NCI-H2196 (cell line): ENCODE data around the gene BRD1.
"Not testable (repeated sequence)": the region's sequence is repeated elsewhere in the genome, so short reads cannot be mapped to it uniquely, and the experiment has no call there.

Experiments
- DNase-seq: peaks from one replicate; lab custom pipeline; 2025; ENCODE audit not compliant: unreplicated experiment; lab: John Stamatoyannopoulos, UW

Gene BRD1

GRCh38 chr22:49785046-49785521 lies 42.6 kb downstream of the BRD1 start:
- no peak for DNase-seq

GRCh38 chr22:49784630-49784971 lies 43.1 kb downstream of the BRD1 start:
- DNase-seq: no peak

GRCh38 chr22:49783926-49784629 lies 43.6 kb downstream of the BRD1 start:
- no peak for DNase-seq

DNA sequence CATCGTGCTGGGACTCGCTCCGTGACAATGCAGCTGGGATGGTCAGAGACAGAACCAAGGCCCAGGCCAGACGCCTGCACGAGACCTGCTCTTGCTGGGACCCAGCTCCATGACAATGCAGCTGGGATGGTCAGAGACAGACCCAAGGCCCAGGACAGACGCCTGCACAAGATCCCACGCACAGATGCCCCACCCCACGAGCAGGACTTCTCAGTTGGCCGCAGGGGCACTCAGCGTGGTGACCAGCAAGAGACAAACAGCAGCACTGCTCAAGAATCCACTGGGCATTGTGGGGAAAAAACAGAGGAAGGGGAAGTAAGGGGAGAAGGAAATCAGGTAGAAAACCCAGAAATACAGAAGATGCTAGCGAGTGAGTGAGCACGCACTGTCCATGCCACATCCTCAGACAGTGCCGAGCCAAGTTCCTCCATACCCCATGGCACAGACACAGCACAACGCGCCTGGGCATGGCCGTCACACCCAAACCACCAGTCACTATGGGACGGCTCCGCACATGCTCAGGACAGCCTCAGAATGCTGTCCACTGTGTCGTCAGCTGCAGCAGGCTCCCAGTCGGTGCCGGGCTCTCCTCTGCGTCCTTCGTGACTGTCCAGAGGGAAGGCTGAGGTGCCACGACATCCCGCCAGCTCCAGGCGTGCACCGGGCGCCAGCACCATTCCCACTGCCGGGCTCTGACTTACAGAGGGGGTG lies 44.5 kb downstream of the BRD1 start:
- no peak for DNase-seq

DNA sequence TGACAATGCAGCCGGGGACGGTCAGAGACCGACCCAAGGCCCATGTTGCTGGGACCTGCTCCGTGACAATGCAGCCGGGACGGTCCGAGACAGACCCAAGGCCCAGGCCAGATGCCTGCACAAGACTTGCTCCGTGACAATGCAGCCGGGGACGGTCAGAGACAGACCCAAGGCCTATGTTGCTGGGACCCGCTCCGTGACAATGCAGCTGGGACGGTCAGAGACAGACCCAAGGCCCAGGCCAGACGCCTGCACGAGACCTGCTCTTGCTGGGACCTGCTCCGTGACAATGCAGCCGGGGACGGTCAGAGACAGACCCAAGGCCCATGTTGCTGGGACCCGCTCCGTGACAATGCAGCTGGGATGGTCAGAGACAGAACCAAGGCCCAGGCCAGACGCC lies 45.8 kb downstream of the BRD1 start:
- DNase-seq: not testable (repeated sequence)

- DNase-seq: no peak
These were observed 46.3 kb downstream of the BRD1 start for GRCh38 chr22:49781289-49781782.

GRCh38 chr22:49780698-49781288 lies 46.9 kb downstream of the BRD1 start:
- no peak for DNase-seq

- no peak for DNase-seq
These were observed 47.6 kb downstream of the BRD1 start for GRCh38 chr22:49779853-49780697.

DNA sequence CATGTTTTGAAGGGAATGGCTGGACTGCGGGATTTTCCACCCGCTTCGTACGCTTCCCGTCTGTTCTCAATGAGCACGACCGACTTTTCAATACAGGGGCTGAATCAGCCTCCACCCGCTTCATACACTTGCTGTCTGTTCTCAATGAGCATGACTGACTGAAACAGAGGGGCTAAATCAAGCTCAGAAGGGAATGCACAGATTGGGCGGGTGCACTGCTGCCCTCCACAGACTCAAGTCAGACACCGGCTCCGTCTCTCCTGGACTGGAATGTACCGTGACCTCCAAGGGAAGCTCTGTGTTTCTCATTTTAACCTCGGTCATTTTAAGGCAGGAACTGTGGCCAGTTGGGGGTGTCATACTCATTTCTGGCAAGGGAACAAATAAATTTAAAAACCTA lies 48.5 kb downstream of the BRD1 start:
- no peak for DNase-seq

- DNase-seq: no peak
These were observed 50.0 kb downstream of the BRD1 start for GRCh38 chr22:49777569-49778249.

DNA sequence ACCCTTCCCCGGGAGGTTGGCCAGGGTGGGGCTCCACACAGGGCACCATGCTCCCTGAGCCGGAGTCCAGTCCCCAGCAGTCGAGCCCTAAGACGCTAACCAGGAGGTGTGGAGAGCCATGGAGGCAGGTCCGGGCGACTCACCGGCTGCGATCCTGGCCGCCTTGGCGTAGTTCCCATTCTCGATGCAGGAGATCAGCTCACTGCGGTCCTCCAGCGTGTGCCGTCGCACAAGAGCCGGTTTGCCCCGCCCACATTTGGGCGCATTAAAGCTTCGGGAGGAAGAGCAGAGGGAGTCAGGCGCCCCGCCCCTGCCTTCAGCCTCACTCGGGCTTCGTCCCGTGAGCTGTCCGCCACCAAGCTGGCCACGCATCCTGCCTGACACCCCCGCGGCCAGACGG lies 50.8 kb downstream of the BRD1 start:
- DNase-seq: no peak

- DNase-seq: no peak
These were observed 51.7 kb downstream of the BRD1 start for GRCh38 chr22:49775867-49776511.

DNA sequence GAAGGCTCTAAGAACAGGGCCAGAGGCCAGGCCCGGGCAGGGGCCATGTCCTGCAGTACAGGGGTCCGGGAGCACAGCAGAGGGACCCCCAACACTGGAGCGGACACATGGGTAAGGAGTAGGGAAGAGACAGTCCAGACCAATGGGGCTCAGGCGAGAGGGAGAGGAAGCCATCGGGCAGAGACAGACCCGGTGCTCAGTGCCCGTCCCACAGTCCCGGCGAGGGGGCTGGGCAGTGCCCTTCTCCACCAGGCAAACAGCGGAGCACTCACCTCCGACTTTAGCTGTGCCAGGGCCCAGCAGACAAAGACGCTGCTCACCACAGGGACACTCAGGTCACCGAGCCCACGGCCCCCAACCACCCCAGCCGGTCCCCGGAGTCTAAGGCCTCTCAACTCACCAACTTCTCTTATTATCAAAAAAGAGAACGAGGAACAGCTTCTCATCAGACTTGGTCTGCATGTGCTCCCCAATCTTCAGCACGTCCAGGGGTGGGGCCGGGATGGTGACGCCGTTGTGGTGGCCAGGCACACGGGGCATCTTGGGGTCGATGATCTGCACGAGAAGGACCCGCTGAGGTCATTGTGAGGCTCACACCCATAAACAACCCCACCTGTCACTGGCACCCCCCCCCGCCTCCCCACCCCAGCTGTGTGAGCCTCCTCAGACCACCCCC lies 52.3 kb downstream of the BRD1 start:
- no peak for DNase-seq

- no peak for DNase-seq
These were observed 53.0 kb downstream of the BRD1 start for GRCh38 chr22:49774499-49775151.

DNA sequence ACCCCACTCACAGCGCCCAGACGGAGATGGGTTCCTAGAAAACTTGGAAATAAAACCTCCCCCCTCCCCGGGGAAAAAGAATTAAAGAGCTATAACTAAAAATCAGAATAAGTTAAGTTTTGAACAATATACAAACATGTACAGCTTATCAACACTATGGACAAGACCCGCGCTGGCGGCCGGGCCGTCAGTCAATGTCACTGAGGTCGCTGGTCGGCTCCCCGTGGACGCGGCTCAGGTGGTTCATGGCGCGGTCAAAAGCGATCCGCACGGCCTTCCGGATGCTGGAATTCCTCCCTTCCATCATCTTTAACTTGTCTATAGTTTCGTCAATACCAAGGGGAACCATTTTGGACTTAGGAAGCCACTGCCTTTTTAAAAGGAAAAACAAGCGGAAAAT lies 53.6 kb downstream of the BRD1 start:
- no peak for DNase-seq

DNA sequence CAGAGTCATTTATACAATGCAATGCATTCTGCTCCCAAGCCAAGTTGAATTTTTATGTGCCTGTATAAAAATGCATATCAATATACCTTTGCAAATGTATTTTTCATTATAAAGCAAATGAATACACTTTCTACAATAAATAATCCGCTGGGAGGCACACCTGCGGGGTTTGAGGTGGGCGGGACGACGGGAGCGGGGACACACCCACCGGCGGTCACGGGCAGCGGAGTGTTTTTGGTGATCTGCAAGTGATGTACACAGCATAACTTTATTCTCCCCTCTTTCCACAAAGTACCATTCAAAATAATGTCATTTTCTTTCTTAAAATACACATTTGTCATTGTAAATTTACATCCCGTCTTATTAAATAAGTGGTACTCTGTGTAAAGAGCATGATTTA lies 54.1 kb downstream of the BRD1 start:
- no peak for DNase-seq

DNA sequence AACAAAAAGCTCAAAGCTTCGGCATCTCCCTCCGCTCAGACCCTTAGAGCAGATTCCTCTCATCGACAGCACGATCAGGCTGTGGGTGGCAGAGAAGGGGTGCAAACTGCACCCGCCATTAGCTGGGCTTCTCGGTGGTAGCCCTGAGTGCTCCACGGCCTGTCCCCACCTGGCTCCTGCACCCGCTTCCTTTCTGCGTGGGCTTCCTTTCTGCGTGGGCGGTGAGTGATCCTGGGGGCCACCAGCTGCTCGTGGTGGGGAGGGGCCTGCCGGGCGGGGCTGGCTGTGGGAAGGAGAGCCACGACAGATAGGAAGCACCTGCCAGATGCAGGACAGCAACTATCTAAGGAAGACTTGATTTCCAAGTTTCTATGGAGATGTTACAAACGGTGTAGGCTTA lies 55.0 kb downstream of the BRD1 start:
- no peak for DNase-seq

- no peak for DNase-seq
These were observed 56.2 kb downstream of the BRD1 start for GRCh38 chr22:49771266-49772065.
